Activated B cell treated with CpG ODN at 0.5 μM for 24 hours (primary cell): ENCODE measurements around the gene TK2. TPM values are rescaled to one million over a fixed set of nuclear protein-coding genes. Genes with fewer than 3 reads are reported as not detected.
"Not testable (repeated sequence)": the region's sequence is repeated elsewhere in the genome, so short reads cannot be mapped to it uniquely, and the experiment has no call there.

Experiments
- ATAC-seq: fragments of 200-7000 bp; cut with Tn5 transposase; one replicate; pipeline ENCODE4 v1.10.0; 2021; ENCODE audit warnings: low read depth, mild to moderate bottlenecking, moderate library complexity
- CTCF ChIA-PET: fragments of 350-600 bp; sonication (Branson Sonifier 250); formaldehyde crosslinking; loops from one replicate; lab custom pipeline; 2021; ENCODE audit warnings: antibody characterized with exemption; lab: Charles Lee
- POLR2A ChIA-PET: fragments of 350-600 bp; sonication (Branson Sonifier 250); formaldehyde crosslinking; loops from one replicate; lab custom pipeline; 2021; ENCODE audit warnings: antibody characterized with exemption; lab: Charles Lee
- DNase-seq: peaks from one replicate; pipeline ENCODE4 v3.0.0; 2022
- H3K27ac Mint-ChIP-seq: one replicate; pipeline ENCODE4 v1.8.0; 2020; ENCODE audit warnings: mixed read lengths
- H3K27me3 Mint-ChIP-seq: one replicate; pipeline ENCODE4 v1.8.0; 2021; ENCODE audit warnings: mixed read lengths
- H3K36me3 Mint-ChIP-seq: one replicate; pipeline ENCODE4 v1.8.0; 2021; ENCODE audit warnings: low read depth, mixed read lengths
- H3K4me1 Mint-ChIP-seq: one replicate; pipeline ENCODE4 v1.8.0; 2021; ENCODE audit warnings: mixed read lengths
- H3K4me3 Mint-ChIP-seq: one replicate; pipeline ENCODE4 v1.8.0; 2020; ENCODE audit warnings: mild to moderate bottlenecking, mixed read lengths
- H3K9me3 Mint-ChIP-seq: one replicate; pipeline ENCODE4 v1.8.0; 2020; ENCODE audit warnings: mixed read lengths
- intact Hi-C: fragments of 100-400 bp; cut with micrococcal nuclease; formaldehyde crosslinking; loops from one replicate; pipeline ENCODE4 v1.15.1; 2024
- total RNA-seq: library from RNA; stranded (reverse); gene quantifications from 2 replicates; pipeline ENCODE4 v1.2.3, GENCODE V29; 2022
- TF ChIP-seq, protein P1 (sequence below): fragments of 200-600 bp; IDR thresholded peaks from one replicate; pipeline ENCODE4 v1.8.0; 2022; ENCODE audit warnings: antibody characterized with exemption, mild to moderate bottlenecking

The TK2 gene
- total RNA-seq, 1 donor from 2014 or later = 4.8 TPM

DNA sequence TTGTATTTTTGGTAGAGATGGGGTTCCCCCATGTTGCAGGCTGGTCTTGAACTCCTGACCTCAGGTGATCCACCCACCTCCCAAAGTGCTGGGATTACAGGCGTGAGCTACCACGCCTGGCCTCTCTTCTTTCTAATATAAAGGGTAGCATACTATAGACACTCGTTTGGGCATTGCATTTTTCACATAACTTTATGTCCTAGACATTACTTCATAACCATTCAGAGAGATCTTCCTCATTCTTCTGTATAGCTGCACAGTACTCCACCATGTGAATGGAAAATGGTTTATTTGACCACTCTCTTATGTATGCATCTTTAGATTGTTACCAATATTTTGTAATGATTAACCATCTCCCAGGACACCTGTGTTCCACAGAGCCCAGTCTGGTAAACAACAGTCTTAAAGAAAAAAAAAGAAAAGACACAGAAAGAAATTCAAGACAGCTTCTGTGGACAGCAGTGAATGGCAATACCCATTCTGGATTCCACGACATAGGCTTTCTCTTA lies 42.1 kb downstream of the TK2 start:
- Mint-ChIP-seq H3K9me3 (no peaks in the 10 kb centered on the region), H3K27ac (no peak overlapping the region), H3K4me1 (peaks cover 16% of the 10 kb centered on the region), H3K27me3 (no peaks in the 10 kb centered on the region), H3K36me3 (no peaks in the 10 kb centered on the region), H3K4me3 (no peak overlapping the region)
- TF ChIP-seq, protein P1, sequence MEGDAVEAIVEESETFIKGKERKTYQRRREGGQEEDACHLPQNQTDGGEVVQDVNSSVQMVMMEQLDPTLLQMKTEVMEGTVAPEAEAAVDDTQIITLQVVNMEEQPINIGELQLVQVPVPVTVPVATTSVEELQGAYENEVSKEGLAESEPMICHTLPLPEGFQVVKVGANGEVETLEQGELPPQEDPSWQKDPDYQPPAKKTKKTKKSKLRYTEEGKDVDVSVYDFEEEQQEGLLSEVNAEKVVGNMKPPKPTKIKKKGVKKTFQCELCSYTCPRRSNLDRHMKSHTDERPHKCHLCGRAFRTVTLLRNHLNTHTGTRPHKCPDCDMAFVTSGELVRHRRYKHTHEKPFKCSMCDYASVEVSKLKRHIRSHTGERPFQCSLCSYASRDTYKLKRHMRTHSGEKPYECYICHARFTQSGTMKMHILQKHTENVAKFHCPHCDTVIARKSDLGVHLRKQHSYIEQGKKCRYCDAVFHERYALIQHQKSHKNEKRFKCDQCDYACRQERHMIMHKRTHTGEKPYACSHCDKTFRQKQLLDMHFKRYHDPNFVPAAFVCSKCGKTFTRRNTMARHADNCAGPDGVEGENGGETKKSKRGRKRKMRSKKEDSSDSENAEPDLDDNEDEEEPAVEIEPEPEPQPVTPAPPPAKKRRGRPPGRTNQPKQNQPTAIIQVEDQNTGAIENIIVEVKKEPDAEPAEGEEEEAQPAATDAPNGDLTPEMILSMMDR = no peak
- ChIA-PET POLR2A (interaction anchor here (0.5 to 1.7 kb wide), 3 partner anchors 17 to 376 kb away, joined by 5 to 6 read pairs (median 6); partner anchors contain the start of gene CKLF), CTCF (interaction anchor here (0.9 kb wide), 1 partner anchor 29 kb away, joined by 3 read pairs; no protein-coding TSS in a partner anchor)
- intact Hi-C loops = loop anchor here (2.0 kb wide), 1 partner anchor 17 kb away; no protein-coding TSS in a partner anchor
- DNase-seq (no peak), ATAC-seq (no peak)

DNA sequence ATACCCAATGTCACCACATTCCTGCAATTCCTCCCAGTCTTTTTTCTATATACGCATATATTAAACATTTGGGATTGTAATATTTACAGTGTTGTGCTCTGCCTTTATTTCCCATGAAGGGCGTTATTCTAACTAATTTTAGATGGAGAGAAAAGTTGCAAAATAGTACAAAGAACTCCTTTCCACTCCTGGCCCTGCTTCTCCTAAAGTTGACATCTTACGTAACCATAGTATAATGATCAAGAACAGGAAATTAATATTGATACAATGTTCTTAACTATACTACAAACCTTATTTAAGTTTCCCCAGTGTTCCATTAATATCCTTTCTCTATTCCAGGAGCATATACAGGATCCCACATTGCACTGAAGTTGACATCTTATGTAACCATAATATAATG lies 46.3 kb downstream of the TK2 start:
- peaks cover 15% of the 10 kb centered on the region for H3K4me1 Mint-ChIP-seq
- ChIA-PET CTCF (no interaction called here), POLR2A (interaction anchor here (1.0 kb wide), 1 partner anchor 49 kb away, joined by 3 read pairs; the partner anchor contains the start of gene CKLF)
- H3K27ac Mint-ChIP-seq = no peak overlapping the region
- H3K27me3 Mint-ChIP-seq = no peaks in the 10 kb centered on the region
- H3K36me3 Mint-ChIP-seq = no peaks in the 10 kb centered on the region
- no peak overlapping the region for H3K4me3 Mint-ChIP-seq
- intact Hi-C loops = no loop called here
- DNase-seq (no peak), ATAC-seq (no peak)
- H3K9me3 Mint-ChIP-seq = no peaks in the 10 kb centered on the region
- TF ChIP-seq, protein P1 = no peak

DNA sequence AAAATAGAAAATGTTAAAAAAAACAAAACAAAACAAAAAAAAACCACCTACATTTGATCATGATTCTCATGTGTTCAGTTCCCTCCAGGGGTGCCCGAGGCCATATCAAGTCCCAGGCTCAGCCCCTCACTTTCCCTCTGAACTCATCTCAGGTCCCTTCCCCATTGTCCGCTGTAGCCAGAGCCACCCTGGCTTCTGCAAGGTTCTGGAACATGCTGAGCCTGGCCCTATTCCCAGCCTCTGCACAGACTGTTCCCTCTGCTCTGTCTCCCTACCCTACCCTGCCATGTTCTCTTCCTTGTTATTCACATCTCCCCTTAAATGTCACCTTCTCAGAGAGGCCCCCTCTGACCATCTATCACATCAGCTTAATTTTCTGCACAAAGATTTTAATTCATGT lies 46.9 kb downstream of the TK2 start:
- TF ChIP-seq, protein P1 = no peak
- Mint-ChIP-seq H3K4me1 (peaks cover 9% of the 10 kb centered on the region), H3K27ac (no peak overlapping the region), H3K27me3 (no peaks in the 10 kb centered on the region), H3K4me3 (no peak overlapping the region), H3K9me3 (no peaks in the 10 kb centered on the region), H3K36me3 (no peaks in the 10 kb centered on the region)
- ChIA-PET CTCF (no interaction called here), POLR2A (interaction anchor here (1.0 kb wide), 1 partner anchor 50 kb away, joined by 3 read pairs; the partner anchor contains the start of gene CKLF)
- intact Hi-C loops = no loop called here
- DNase-seq (no peak), ATAC-seq (no peak)

DNA sequence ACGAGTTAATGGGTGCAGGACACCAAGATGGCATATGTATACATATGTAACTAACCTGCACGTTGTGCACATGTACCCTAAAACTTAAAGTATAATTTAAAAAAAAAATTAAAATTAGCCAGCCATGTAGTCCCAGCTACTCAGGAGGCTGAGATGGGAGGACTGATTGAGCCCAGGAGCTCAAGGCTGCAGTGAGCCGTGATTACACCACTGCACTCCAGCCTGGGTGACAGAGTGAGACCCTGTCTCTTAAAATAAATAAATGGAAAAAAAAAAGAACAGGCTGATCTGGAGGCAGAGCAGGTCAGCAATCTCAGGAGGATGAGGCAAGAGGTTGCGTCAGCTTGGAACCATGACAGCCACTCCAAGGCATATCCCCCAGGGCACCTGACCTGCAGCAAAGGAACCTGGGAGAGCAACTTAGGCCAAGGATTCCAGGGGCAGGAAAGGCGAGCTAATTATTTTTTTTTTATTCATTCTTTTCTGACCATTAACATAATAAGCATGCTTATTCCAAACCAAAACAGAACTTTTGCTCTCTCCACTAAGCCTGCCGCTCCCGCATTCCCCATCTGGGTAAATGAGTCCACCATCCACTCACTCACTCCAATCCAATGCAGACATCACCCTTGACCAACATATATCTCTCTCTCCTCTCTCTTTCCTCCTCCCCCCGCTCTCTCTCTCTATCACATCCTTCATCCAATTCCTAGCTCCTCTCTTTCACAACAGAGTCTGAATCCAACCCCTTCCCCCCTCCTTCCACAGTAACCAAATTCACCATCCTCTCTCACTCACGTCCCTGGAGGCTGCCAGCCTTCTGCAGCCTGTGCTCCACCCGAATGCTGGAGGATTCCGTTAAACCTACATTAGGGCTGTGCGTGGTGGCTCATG lies 47.7 kb downstream of the TK2 start:
- Mint-ChIP-seq H3K36me3 (no peaks in the 10 kb centered on the region), H3K4me3 (no peak overlapping the region), H3K27me3 (no peaks in the 10 kb centered on the region), H3K9me3 (no peaks in the 10 kb centered on the region), H3K27ac (no peak overlapping the region), H3K4me1 (peaks cover 5% of the 10 kb centered on the region)
- CTCF ChIA-PET = no interaction called here
- intact Hi-C loops = no loop called here
- TF ChIP-seq, protein P1 = no peak
- ATAC-seq = no peak
- peak; percentile 3 for DNase-seq
- POLR2A ChIA-PET = no interaction called here

DNA sequence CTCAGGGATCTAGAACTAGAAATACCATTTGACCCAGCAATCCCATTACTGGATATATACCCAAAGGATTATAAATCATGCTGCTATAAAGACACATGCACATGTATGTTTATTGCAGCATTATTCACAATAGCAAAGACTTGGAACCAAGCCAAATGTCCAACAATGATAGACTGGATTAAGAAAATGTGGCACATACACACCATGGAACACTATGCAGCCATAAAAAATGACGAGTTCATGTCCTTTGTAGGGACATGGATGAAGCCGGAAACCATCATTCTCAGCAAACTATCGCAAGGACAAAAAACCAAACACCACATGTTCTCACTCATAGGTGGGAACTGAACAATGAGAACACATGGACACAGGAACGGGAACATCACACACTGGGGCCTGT lies 48.4 kb downstream of the TK2 start:
- CTCF ChIA-PET = not testable (repeated sequence)

DNA sequence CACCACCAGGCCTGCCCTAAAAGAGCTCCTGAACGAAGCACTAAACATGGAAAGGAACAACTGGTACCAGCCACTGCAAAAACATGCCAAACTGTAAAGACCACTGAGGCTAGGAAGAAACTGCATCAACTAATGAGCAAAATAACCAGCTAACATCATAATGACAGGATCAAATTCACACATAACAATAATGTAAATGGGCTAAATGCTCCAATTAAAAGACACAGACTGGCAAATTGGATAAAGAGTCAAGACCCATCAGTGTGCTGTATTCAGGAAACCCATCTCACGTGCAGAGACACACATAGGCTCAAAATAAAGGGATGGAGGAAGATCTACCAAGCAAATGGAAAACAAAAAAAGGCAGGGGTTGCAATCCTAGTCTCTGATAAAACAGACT lies 52.0 kb downstream of the TK2 start:
- DNase-seq, H3K27ac Mint-ChIP-seq: not testable (repeated sequence)
- CTCF ChIA-PET = interaction anchor here (0.6 kb wide), 1 partner anchor 150 kb away, joined by 3 read pairs; no protein-coding TSS in a partner anchor

More for the DNA sequence above, 48.4 kb downstream of the TK2 start:
- H3K27me3 Mint-ChIP-seq, H3K4me3 Mint-ChIP-seq, H3K4me1 Mint-ChIP-seq, H3K9me3 Mint-ChIP-seq, H3K36me3 Mint-ChIP-seq, POLR2A ChIA-PET, intact Hi-C loops, H3K27ac Mint-ChIP-seq, DNase-seq, ATAC-seq: not testable (repeated sequence)

DNA sequence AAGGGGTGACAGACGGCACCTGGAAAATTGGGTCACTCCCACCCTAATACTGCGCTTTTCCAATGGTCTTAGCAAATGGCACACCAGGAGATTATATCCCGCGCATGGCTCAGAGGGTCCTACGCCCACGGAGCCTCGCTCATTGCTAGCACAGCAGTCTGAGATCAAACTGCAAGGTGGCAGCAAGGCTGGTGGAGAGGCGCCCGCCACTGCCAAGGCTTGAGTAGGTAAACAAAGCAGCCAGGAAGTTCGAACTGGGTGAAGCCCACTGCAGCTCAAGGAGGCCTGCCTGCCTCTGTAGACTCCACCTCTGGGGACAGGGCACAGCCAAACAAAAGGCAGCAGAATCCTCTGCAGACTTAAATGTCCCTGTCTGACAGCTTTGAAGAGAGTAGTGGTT lies 53.7 kb downstream of the TK2 start:
- POLR2A ChIA-PET, H3K27ac Mint-ChIP-seq, H3K9me3 Mint-ChIP-seq, DNase-seq, ATAC-seq, H3K27me3 Mint-ChIP-seq, H3K36me3 Mint-ChIP-seq, H3K4me1 Mint-ChIP-seq, H3K4me3 Mint-ChIP-seq, CTCF ChIA-PET, intact Hi-C loops: not testable (repeated sequence)

More for the DNA sequence above, 52.0 kb downstream of the TK2 start:
- H3K4me1 Mint-ChIP-seq, H3K27me3 Mint-ChIP-seq, POLR2A ChIA-PET, H3K4me3 Mint-ChIP-seq, ATAC-seq, intact Hi-C loops, H3K36me3 Mint-ChIP-seq, H3K9me3 Mint-ChIP-seq: not testable (repeated sequence)
